Measurements from ENCODE around the gene HCN2. TPM values are rescaled to one million over a fixed set of nuclear protein-coding genes. Genes with fewer than 3 reads are reported as not detected.

Gene HCN2
- total and polyA plus RNA-seq, 2 of the 8 experiments (the other 6 are each of a cell fraction or from before 2014, with no cell fraction given): 1.0 to 4.0 TPM

- TF ChIP-seq CHD7 (IDR thresholded peaks at IDR 0.05; ENCODE audit: insufficient replicate concordance, low read length) (no peak), KDM1A (IDR thresholded peaks at IDR 0.05; ENCODE audit: borderline replicate concordance, low read length) (peak; percentile 75; the same call in 1 of the 2 replicates), SP1 (IDR thresholded peaks at IDR 0.05; ENCODE audit: low read depth, low read length) (no peak), POLR2AphosphoS5 (IDR thresholded peaks at IDR 0.05; ENCODE audit: low read depth, low read length) (no peak), NANOG (IDR thresholded peaks at IDR 0.05; ENCODE audit: insufficient read depth, low read depth, low read length, poor library complexity, severe bottlenecking) (no peak), KDM5A (IDR thresholded peaks at IDR 0.05; ENCODE audit: low read length) (no peak)
Measured at GRCh38 chr19:607301-608154, 17.8 kb downstream of the HCN2 start (continued).
